ENCODE results near the gene SLAMF8. TPM values are rescaled to one million over a fixed set of nuclear protein-coding genes. Genes with fewer than 3 reads are reported as not detected.

The SLAMF8 gene
- total RNA-seq, 1 experiment from 2014 or later, result not detected

DNA sequence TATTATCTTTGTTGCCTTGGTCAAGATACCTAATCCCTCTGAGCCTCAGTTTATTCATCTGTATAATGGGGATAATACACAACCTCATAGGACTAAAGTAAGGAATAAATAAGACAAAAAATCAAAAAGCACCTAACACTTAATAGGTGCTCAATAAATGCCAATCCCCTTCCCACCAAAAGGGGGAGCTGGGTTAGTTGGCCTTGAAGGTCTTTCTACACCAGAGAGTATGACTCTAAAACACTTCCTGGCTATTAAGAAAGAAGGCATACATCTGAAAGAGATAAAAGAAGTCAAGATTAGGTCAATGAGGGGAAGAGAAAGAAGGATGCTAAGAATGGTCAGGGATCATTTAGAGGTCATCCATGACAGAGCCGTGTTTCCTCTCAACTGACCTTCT, 24.7 kb downstream of the SLAMF8 start:
- Histone ChIP-seq H2BK15ac (ENCODE audit: low read depth, low read length) (no peak overlapping the region), H3K79me1 (ENCODE audit: insufficient read depth, low read depth, low read length, poor library complexity, severe bottlenecking) (no peaks in the 10 kb centered on the region), H4K91ac (ENCODE audit: insufficient read length, low read depth, low read length) (no peak overlapping the region), H3K4me2 (ENCODE audit: insufficient read depth, insufficient read length, low read length) (no peak overlapping the region), H3K4me1 (ENCODE audit: insufficient read depth, low read length) (no peaks in the 10 kb centered on the region), H3K18ac (ENCODE audit: insufficient read length, low read depth, low read length) (no peak overlapping the region), H4K20me1 (ENCODE audit: control insufficient read depth, insufficient read depth, insufficient read length) (no peaks in the 10 kb centered on the region), H3K9me3 (ENCODE audit: control insufficient read depth, low read depth, low read length) (no peaks in the 10 kb centered on the region), H4K8ac (replicated peaks; ENCODE audit: insufficient read length, low read depth, low read length) (no peak overlapping the region), H3K27ac (ENCODE audit: insufficient read length, low read depth, low read length) (no peak overlapping the region), H3K27me3 (ENCODE audit: insufficient read depth, low read length) (peaks cover 6% of the 10 kb centered on the region; the same call in 1 of the 2 replicates), H3K9ac (ENCODE audit: extremely low read depth, insufficient read length, low read length) (no peak overlapping the region), H2BK12ac (ENCODE audit: insufficient read length, low read depth, low read length) (no peak overlapping the region), H4K5ac (ENCODE audit: insufficient read length, low read depth, low read length) (no peak overlapping the region), H3T11ph (ENCODE audit: low read length) (no peak overlapping the region), H3K23me2 (ENCODE audit: insufficient read length, low read depth, low read length, poor library complexity, severe bottlenecking) (peaks cover 6% of the 10 kb centered on the region), H2BK120ac (ENCODE audit: low read depth, low read length, poor library complexity, severe bottlenecking) (no peak overlapping the region), H2AK5ac (ENCODE audit: insufficient read length, low read length) (no peak overlapping the region), H2BK5ac (ENCODE audit: insufficient read length, low read length) (no peak overlapping the region), H3K79me2 (ENCODE audit: insufficient read depth, low read length) (no peaks in the 10 kb centered on the region), H3K23ac (ENCODE audit: insufficient read length, low read depth, low read length) (no peak overlapping the region), H3K4ac (ENCODE audit: low read depth, low read length) (no peak overlapping the region), H2AFZ (ENCODE audit: low read length) (no peak overlapping the region), H3K56ac (ENCODE audit: insufficient read length, low read depth, low read length) (no peak overlapping the region), H3K14ac (ENCODE audit: insufficient read depth, low read length) (no peak overlapping the region), H2BK20ac (ENCODE audit: low read depth, low read length, poor library complexity, severe bottlenecking) (no peak overlapping the region)
- H3K27ac Mint-ChIP-seq, result no peak overlapping the region
- H3K9me3 Mint-ChIP-seq, result no peaks in the 10 kb centered on the region
- no peaks in the 10 kb centered on the region for H3K36me3 Mint-ChIP-seq (ENCODE audit: insufficient read depth in 1 of 3, low read depth in 3 of 3)
- peaks cover 34% of the 10 kb centered on the region for H3K27me3 Mint-ChIP-seq (ENCODE audit: low read depth)
- WGBS (ENCODE audit: extremely low coverage, insufficient read length, low lambda C conversion rate), result no CpG with 5 or more reads among the region's 1 CpG
- TF ChIP-seq, protein P1, sequence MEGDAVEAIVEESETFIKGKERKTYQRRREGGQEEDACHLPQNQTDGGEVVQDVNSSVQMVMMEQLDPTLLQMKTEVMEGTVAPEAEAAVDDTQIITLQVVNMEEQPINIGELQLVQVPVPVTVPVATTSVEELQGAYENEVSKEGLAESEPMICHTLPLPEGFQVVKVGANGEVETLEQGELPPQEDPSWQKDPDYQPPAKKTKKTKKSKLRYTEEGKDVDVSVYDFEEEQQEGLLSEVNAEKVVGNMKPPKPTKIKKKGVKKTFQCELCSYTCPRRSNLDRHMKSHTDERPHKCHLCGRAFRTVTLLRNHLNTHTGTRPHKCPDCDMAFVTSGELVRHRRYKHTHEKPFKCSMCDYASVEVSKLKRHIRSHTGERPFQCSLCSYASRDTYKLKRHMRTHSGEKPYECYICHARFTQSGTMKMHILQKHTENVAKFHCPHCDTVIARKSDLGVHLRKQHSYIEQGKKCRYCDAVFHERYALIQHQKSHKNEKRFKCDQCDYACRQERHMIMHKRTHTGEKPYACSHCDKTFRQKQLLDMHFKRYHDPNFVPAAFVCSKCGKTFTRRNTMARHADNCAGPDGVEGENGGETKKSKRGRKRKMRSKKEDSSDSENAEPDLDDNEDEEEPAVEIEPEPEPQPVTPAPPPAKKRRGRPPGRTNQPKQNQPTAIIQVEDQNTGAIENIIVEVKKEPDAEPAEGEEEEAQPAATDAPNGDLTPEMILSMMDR (conservative IDR thresholded peaks at IDR 0.05), result peak; percentile 66
- DNase-seq, result no peak
- H3K4me1 Mint-ChIP-seq, result peaks cover 6 to 10% of the 10 kb centered on the region in 2 experiments
- H3K4me3 Mint-ChIP-seq, result no peak overlapping the region
